Progenitor cell of endocrine pancreas (in vitro differentiated cells): ENCODE measurements around the gene RNH1. TPM values are rescaled to one million over a fixed set of nuclear protein-coding genes. Genes with fewer than 3 reads are reported as not detected.

Source experiments
- DNase-seq: peaks from one replicate; pipeline ENCODE4 v3.0.0; 2021; ENCODE audit warnings: low spot score; ENCODE audit not compliant: unreplicated experiment
- H3K27ac Mint-ChIP-seq: 2 replicates; pipeline ENCODE4 v1.8.0; 2021; ENCODE audit warnings: mild to moderate bottlenecking, moderate library complexity, mixed read lengths
- H3K27me3 Mint-ChIP-seq: 2 replicates; pipeline ENCODE4 v1.8.0; 2021; ENCODE audit warnings: mixed read lengths
- H3K36me3 Mint-ChIP-seq: 2 replicates; pipeline ENCODE4 v1.8.0; 2022; ENCODE audit warnings: mixed read lengths; ENCODE audit not compliant: insufficient read depth
- H3K4me1 Mint-ChIP-seq: 2 replicates; pipeline ENCODE4 v1.8.0; 2021; ENCODE audit warnings: low read depth, mixed read lengths
- H3K4me3 Mint-ChIP-seq: 2 replicates; pipeline ENCODE4 v1.8.0; 2021; ENCODE audit warnings: low read depth, mild to moderate bottlenecking, moderate library complexity, mixed read lengths
- H3K9me3 Mint-ChIP-seq: 2 replicates; pipeline ENCODE4 v1.8.0; 2021; ENCODE audit warnings: low read depth, mixed read lengths
- CTCF ChIP-seq: fragments of 200-600 bp; sonication (generic); IDR thresholded peaks from one replicate; pipeline ENCODE4 v1.5.0; 2021; ENCODE audit warnings: antibody characterized with exemption, mild to moderate bottlenecking; ENCODE audit not compliant: unreplicated experiment
- total RNA-seq: library from RNA; stranded (reverse); gene quantifications from 2 replicates; pipeline ENCODE4 v1.2.1, GENCODE V29; 2021

The RNH1 gene
- total RNA-seq, 1 donor from 2014 or later: 49.4 TPM

- DNase-seq: no peak
- no peak overlapping the region for H3K27ac Mint-ChIP-seq
- TF ChIP-seq CTCF: no peak
- H3K36me3 Mint-ChIP-seq: peaks cover 4% of the 10 kb centered on the region
- H3K4me1 Mint-ChIP-seq: peaks cover 9% of the 10 kb centered on the region
- H3K27me3 Mint-ChIP-seq: no peaks in the 10 kb centered on the region
- H3K4me3 Mint-ChIP-seq: peak overlapping the region; percentile 93
- H3K9me3 Mint-ChIP-seq: no peaks in the 10 kb centered on the region
Observed at GRCh38 chr11:451738-452137, 55.3 kb downstream of the RNH1 start.

GRCh38 chr11:450809-451451 is 56.1 kb downstream of the RNH1 start:
- peak overlapping the region; percentile 95 for H3K27ac Mint-ChIP-seq
- peak overlapping the region; percentile 93 for H3K4me3 Mint-ChIP-seq
- H3K9me3 Mint-ChIP-seq: no peaks in the 10 kb centered on the region
- no peaks in the 10 kb centered on the region for H3K27me3 Mint-ChIP-seq
- TF ChIP-seq CTCF: peak; percentile 11
- H3K4me1 Mint-ChIP-seq: peaks cover 9% of the 10 kb centered on the region
- DNase-seq: peak; percentile 36
- peaks cover 4% of the 10 kb centered on the region for H3K36me3 Mint-ChIP-seq

GRCh38 chr11:449889-450808 is 56.9 kb downstream of the RNH1 start, which contains the start of gene PTDSS2:
PTDSS2 (plus strand) TSS chr11:450279; CDS start chr11:450456, 177 bp downstream.
- H3K9me3 Mint-ChIP-seq: no peaks in the 10 kb centered on the region
- peaks cover 4% of the 10 kb centered on the region for H3K36me3 Mint-ChIP-seq
- no peaks in the 10 kb centered on the region for H3K27me3 Mint-ChIP-seq
- H3K4me1 Mint-ChIP-seq: peaks cover 9% of the 10 kb centered on the region
- H3K27ac Mint-ChIP-seq: peak within 1 kb of the TSS; percentile 95
- H3K4me3 Mint-ChIP-seq: peak within 1 kb of the TSS; percentile 93
- DNase-seq: peak; percentile 91
- no peak for TF ChIP-seq CTCF

GRCh38 chr11:447923-448731 is 58.9 kb downstream of the RNH1 start:
- Mint-ChIP-seq H3K4me3 (peak overlapping the region; percentile 84), H3K4me1 (peaks cover 12% of the 10 kb centered on the region), H3K36me3 (no peaks in the 10 kb centered on the region), H3K27ac (peak overlapping the region; percentile 91), H3K9me3 (no peaks in the 10 kb centered on the region), H3K27me3 (peaks cover 3% of the 10 kb centered on the region)
- peak; percentile 87 for DNase-seq
- TF ChIP-seq CTCF: peak; percentile 95

GRCh38 chr11:446891-447290 is 60.2 kb downstream of the RNH1 start:
- Mint-ChIP-seq H3K36me3 (no peaks in the 10 kb centered on the region), H3K4me3 (no peak overlapping the region), H3K4me1 (peaks cover 12% of the 10 kb centered on the region), H3K27me3 (peaks cover 3% of the 10 kb centered on the region), H3K27ac (no peak overlapping the region), H3K9me3 (no peaks in the 10 kb centered on the region)
- DNase-seq: no peak
- no peak for TF ChIP-seq CTCF
